Stimulated activated CD8-positive, alpha-beta memory T cell treated with anti-CD3 and anti-CD28 coated beads, Interleukin-15, amount 100 ng/mL, for 1 hour (primary cell): ENCODE results near the gene MMP12.
"Not testable (repeated sequence)": the region's sequence is repeated elsewhere in the genome, so short reads cannot be mapped to it uniquely, and the experiment has no call there.

ENCODE experiments used
- DNase-seq: peaks from one replicate; pipeline ENCODE4 v3.0.0-alpha.2; 2020; ENCODE audit warnings: low read depth

The MMP12 gene

GRCh38 chr11:102874852-102875251 lies at the start of gene MMP12:
TSS of gene MMP12 (minus strand) at chr11:102874982. CDS start at chr11:102874937, 45 bp downstream.
- no peak for DNase-seq

DNA sequence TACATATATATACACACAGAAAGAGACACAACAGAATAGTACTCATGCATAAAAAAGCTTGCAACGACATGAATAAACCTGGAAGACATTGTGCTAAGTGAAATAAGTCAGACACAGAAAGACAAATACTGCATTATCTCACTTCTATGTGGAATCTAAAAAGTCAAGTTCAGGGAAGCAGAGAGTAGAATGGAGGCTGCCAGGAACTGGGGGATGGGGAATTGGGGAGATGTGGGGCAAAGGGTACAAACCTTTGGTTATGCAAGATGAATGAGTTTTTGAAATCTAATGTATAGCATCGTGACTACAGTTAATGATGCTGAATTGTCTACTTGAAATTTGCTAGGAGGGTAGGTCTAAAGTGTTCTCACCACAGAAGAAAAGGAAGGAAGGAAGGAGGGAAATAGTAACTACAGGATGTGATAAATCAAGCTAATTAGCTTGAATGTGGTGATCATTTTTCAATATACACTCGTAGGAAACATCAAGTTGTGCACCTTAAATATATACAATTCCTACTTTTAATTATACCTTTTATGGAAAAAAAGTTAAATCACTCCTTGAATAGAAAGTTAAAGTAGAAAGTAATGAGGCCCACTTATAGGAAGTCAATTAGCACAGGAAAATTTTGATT lies 46.9 kb upstream of the MMP12 start:
- no peak for DNase-seq

DNA sequence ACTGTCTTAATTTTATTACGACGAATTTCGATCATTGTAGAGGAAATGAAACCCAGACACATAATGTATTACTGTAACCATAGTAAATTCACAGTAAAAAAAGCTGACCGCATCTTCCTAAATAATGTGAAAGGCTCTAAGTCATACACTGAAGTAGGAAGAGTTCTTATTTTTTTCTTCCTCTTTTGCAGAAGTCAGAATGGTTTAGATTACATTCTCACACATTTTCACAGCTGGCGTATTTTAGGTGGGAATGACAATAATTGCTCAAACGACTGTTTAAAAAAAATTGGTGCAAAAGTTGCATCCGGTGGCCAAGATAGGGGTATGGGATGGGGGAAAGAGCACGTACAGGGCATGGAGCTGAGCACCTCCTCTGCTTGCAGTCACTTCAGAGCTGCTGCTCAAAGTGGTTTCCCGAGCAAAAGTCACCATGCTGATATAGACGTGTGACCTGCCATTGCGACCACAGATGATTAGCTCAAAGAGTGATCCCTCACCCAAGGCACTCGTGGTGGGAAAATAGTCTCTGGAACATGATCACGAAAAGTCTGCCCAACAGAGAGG lies 45.4 kb upstream of the MMP12 start:
- no peak for DNase-seq

DNA sequence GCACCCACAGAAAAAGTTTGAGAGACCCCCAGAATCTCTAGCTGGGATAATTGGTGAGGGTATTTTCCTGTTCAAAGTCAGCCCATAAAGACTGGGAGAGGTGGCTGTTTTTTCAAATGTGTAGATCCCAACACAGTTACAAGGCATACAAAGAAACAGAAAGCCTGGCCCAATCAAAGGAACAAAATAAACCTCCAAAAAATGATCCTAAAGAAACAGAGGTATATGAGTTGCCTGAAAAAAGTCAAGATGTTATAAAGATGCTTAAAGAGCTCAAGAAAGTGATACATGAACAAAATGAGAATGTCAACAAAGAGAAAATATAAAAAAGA lies 40.2 kb upstream of the MMP12 start:
- DNase-seq, result no peak

DNA sequence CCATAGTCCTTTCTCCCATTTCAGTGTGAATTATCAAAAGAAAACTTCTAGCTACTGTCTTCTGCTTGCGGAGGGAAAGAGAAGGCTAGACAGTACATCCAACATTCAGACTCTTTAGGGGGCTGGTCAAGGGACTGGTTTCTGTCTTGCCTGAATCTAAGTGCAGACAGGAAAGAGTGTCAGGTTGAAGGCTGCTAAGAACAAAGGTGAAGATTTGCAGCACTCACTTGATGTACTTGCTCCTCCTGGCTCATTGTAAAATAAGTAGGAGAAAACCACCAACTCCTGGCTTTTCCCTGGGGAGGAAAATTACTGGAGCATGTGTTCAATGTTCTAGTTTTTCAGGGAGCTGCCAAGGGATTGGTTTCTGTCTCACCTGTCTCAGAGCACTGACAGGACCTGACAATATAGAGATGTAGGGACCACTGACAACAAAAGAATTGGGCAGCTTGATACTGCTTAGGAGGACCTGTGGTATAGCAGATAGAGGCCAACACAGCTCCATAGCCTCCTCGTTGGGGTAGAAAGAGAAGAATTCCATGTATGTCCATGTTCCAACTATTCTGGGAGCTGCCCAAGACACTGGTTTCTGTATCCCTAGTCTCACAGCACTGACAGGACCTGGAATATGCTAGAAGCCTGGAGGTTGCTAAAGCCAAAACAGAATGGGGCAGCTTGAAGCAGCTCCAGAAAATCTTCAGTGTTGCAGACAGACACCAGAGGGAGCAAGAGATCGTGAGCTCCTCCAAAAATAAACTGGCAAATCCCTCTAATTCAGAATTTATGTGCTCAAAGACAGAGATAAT lies 39.7 kb upstream of the MMP12 start:
- DNase-seq, result no peak

DNA sequence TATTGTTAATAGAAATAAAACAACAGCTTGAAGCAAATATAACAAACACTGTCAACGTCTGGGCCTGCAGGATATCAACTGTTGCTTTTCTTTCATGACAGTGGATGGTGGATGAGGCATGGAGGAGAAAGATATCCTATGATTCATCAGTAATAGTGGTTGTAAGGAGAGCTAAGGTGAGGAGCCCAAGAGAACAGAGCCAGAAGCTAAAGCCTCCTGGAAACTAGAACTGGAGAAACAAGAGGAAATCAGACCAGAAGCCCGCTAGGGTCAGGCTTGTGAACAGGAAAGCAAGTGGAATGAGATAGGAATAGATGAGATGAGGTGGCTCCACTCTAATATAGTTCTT lies 37.7 kb upstream of the MMP12 start:
- no peak for DNase-seq

- DNase-seq, result no peak
These were observed 37.1 kb upstream of the MMP12 start for GRCh38 chr11:102911758-102912481.

DNA sequence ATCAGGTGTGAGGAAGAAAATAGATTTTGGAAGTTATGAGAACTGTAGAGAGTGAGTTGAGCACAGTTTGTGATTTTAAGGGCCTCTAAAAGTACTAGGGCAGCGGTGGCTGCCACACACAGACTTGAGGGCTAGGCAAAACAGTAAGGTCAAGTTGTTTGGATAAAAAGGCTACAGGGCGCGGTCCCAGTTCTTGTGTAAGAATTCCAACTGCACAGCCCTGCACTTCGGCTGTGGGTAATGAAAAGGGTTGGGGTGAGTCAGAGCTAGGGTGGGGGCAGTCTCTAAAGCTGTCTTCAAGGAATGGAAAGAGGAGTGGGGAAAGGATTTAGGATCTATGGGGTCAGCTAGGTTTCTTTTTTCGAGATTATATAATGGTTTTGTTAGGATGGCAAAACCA lies 31.1 kb upstream of the MMP12 start:
- DNase-seq, result not testable (repeated sequence)

DNA sequence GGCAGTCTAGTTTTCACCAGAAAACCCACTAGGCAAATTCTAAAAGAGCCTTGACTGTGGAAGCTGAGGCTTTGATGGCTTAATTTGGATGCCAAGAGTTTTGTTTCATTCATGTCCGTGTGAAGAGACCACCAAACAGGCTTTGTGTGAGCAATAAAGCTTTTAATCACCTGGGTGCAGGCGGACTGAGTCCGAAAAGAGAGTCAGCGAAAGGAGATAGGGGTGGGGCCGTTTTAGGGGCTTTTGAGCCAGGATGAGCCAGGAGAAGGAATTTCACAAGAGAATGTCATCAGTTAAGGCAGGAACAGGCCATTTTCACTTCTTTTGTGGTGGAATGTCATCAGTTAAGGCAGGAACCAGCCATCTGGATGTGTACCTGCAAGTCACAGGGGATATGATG lies 29.1 kb upstream of the MMP12 start:
- DNase-seq, result not testable (repeated sequence)

DNA sequence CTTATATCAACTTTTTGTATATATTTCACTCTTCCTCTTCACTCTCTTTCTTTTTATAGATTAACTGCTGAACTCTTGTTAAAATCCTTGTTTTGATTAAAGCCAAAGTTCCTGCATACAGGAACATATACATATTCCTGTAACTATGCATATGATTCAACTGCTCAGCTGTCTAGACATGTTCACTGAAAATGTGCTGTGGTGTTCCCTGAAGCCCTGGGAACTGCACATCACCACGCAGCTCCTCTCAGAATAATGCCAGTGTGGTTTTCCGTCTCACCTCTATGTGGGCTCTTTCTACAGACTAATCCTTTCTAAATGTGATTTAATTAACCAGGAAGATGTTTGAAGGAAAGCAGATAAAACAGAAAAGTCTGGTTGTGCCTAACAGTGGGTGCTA lies 25.6 kb upstream of the MMP12 start:
- no peak for DNase-seq

- no peak for DNase-seq
These were observed 17.0 kb upstream of the MMP12 start for GRCh38 chr11:102891736-102892135.

DNA sequence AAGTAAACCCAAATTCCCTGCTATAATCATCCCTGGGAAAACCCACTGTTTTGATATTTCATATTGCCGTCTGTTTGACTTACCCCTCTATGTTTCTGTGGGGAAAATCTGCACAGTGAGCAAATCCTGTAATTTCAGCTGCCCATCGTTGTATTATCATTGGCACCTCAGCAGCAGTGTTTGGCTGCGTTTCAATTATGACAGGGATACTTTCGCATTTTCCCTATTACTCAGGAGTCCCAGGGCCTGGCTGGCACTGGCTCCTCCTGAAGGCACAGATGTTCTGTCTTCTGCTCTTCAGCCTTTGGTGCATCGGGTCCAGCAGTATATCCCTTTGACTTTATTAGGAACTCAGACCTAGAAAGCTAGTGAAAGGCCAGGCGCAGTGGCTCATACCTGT lies 12.2 kb upstream of the MMP12 start:
- DNase-seq, result no peak

DNA sequence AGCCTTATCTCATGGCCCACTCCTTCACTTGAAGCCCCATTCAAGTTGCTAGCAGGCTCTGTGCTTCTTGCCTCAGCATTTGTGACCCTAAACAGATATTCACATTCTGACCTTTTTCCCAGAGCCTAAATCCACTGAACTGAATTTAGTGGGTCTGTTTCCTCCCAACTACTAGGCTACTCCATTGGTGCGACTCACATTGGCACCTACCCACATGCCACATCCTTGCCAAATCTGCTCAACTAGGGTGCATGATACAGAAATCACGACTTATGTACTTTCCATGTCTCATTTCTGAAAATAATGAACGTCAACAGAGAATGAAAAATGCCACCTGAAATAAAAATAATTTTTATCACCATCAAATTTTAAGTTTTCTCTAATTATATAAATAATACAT lies 8.4 kb upstream of the MMP12 start:
- no peak for DNase-seq

DNA sequence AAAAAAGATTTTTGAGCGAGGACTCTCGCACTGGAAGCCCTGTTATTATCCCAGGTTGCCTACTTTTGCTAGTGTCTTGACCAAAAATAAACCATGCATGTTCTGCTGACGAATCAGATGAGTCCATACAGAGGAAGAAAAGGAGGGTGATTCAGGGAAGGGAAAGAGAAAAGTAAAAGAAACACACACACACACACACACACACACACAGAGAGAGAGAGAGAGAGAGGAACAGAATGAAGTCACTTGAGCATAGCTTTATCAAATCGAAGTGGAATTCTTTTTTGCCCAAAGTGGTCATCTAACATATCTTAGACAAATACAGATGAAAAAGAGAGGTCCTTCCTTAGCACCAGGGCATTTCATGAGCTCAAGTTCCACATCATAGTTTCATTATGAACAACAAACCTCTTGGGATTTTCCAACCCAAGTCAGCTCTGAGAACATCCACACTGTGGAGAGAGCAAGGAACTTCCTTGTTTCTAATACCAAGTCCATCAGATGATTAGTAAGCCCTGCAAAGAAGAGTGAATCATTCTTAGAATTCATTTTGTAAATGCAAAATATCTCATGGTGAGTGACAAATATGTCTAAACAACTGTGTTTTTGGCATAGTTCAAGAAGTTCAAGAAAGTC lies 7.7 kb upstream of the MMP12 start:
- no peak for DNase-seq

DNA sequence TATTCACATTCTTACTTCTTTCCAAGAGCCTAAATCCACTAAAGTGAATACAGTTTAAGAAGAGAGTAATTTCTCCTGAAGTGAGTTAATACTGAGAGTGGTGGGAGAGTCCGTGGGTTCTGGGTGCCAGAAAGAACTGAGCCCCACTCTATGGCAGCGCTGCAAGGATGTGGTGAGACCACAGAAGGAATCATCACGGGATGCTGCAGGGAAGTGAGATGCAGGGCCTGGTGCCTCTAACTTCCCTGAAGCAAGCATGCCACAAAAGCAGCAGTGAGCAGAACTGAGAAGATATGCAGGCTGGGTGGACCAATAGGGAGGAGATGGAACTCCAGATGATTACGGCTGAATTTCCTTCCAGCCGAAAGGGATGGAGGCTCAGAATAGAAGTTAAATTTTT lies 5.0 kb upstream of the MMP12 start:
- DNase-seq, result no peak

- no peak for DNase-seq
These were observed 3.8 kb upstream of the MMP12 start for GRCh38 chr11:102878595-102878994.

- not testable (repeated sequence) for DNase-seq
These were observed 5.3 kb downstream of the MMP12 start for GRCh38 chr11:102869354-102869964.

DNA sequence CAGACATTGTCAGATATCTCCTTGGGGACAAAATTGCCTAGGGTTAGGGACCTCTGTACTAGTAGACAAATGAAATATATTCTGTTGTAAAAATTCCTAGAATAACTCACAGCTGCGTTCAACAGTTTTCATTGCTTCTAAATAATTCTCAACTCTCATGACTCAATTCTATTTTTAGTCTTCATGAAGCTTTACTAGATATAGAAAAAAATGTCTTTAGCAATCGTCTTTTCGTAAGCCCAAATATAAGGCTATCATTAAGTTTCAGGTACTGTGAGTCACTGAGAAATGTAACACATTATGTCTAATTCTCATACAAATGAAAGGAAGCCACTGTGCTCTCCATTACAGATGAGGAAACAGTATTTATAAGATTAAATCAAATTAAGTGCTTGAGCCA lies 6.4 kb downstream of the MMP12 start:
- no peak for DNase-seq

- no peak for DNase-seq
These were observed 10.1 kb downstream of the MMP12 start for GRCh38 chr11:102864724-102865123.

DNA sequence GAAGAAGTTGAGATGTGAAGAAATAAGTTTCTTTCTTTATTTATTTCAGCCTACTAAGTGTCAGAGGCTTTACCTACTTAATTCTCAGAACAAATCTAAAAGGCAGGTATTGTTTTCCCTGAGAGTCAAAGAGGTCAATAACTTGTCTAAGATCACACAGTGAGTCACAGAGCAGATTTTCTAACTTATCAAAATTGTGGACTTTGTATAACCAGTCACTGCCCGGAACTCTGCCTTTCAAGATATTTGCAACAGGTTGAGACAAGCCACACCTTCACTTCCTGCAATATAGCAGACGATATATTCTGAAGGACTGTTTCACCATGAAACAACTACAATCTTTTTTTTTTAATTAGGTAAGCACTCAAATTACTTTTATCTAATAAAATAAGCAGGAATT lies 20.8 kb downstream of the MMP12 start:
- no peak for DNase-seq

GRCh38 chr11:102853055-102853454 lies 21.7 kb downstream of the MMP12 start:
- no peak for DNase-seq
